ENCODE results near the gene CLTC. TPM values are rescaled to one million over a fixed set of nuclear protein-coding genes. Genes with fewer than 3 reads are reported as not detected.
A peak's percentile ranks its signal among the peaks of the same experiment; 100 is the strongest.

CLTC gene
- total RNA-seq, 4 donors from 2014 or later: 174 to 224 (median 198) TPM

DNA sequence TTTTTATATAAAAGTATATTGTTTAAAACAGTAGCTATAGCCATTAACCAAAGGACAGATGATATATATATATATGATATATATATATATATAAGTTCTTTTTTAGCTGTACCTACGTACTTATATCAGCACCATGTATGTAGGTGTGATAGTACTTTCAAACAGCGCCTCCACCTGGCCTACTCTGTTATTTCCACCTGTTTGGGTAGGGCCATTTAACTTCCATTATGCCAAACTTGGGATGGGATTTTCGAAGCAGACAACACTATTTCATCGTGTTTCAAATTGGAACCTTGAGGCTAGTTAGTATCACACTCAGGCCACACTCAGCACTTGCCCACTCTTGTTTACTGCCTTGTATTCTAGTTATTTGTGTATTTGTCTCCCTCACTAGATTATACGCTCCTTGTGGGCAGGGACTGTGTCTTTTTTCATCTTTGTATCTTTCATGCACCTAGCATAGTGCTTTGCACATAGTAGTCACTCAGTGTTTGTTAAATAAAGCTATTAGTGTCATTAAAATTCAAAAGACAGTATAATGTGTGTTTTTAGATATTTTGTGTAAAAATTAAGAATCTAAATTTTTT, 11.8 kb upstream of the CLTC start:
- peaks cover 0 to 36% (median 0%) of the 10 kb centered on the region in 3 donors for H3K36me3 ChIP-seq
- peak in 1 of 3 donors; percentile 57 for DNase-seq
- no peak overlapping the region for H3K27ac ChIP-seq
- no peak overlapping the region for H3K4me3 ChIP-seq
- no peaks in the 10 kb centered on the region for H3K27me3 ChIP-seq
- no peak for TF ChIP-seq POLR2A (IDR thresholded peaks at IDR 0.05)
- TF ChIP-seq, protein P1, sequence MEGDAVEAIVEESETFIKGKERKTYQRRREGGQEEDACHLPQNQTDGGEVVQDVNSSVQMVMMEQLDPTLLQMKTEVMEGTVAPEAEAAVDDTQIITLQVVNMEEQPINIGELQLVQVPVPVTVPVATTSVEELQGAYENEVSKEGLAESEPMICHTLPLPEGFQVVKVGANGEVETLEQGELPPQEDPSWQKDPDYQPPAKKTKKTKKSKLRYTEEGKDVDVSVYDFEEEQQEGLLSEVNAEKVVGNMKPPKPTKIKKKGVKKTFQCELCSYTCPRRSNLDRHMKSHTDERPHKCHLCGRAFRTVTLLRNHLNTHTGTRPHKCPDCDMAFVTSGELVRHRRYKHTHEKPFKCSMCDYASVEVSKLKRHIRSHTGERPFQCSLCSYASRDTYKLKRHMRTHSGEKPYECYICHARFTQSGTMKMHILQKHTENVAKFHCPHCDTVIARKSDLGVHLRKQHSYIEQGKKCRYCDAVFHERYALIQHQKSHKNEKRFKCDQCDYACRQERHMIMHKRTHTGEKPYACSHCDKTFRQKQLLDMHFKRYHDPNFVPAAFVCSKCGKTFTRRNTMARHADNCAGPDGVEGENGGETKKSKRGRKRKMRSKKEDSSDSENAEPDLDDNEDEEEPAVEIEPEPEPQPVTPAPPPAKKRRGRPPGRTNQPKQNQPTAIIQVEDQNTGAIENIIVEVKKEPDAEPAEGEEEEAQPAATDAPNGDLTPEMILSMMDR (IDR thresholded peaks at IDR 0.05): peak in 4 of 6 experiments; percentile 6 to 33 (median 24)
- no peaks in the 10 kb centered on the region for H3K9me3 ChIP-seq
- no peaks in the 10 kb centered on the region for H3K4me1 ChIP-seq

GRCh38 chr17:59611503-59611902, 8.2 kb upstream of the CLTC start:
- Histone ChIP-seq H3K27me3 (no peaks in the 10 kb centered on the region), H3K4me1 (no peaks in the 10 kb centered on the region), H3K36me3 (peaks cover 0 to 16% (median 0%) of the 10 kb centered on the region in 3 donors), H3K9me3 (no peaks in the 10 kb centered on the region), H3K27ac (no peak overlapping the region), H3K4me3 (no peak overlapping the region)
- DNase-seq: no peak
- TF ChIP-seq, protein P1 (IDR thresholded peaks at IDR 0.05): no peak
- TF ChIP-seq POLR2A (IDR thresholded peaks at IDR 0.05): no peak

DNA sequence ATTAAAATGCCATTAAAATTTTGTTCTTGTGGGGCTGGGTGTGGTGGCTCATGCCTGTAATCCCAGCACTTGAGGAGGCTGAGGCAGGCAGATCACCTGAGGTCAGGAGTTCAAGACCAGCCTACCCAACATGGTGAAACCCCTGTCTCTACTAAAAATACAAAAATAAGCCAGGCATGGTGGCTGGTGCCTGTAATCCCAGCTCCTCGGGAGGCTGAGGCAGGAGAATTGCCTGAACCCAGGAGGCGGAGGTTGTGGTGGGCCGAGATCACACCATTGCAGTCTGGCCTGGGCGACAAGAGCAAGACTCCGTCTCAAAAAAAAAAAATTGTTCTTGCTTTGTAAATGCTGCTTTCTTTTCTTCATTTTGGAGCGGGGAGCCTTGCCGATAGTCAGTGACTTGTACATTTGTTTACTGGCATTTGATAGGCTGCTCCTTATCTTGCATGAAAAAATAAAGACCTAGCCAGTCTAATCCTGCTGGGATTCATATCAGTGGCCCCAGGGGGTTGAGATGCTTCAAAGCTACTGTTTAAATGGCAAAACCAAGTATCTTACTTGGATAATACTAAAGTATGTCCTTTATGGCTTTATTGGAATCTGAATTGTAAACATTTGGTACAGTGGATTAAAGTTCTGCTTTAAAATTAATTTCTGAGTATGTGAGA, 3.3 kb upstream of the CLTC start:
- Histone ChIP-seq H3K9me3 (no peaks in the 10 kb centered on the region), H3K4me1 (peaks cover 0 to 13% (median 1%) of the 10 kb centered on the region in 4 donors), H3K27me3 (no peaks in the 10 kb centered on the region), H3K4me3 (no peak overlapping the region), H3K27ac (no peak overlapping the region), H3K36me3 (no peaks in the 10 kb centered on the region)
- TF ChIP-seq, protein P1 (IDR thresholded peaks at IDR 0.05): no peak
- TF ChIP-seq POLR2A (IDR thresholded peaks at IDR 0.05): no peak
- no peak for DNase-seq

- no peaks in the 10 kb centered on the region for H3K9me3 ChIP-seq
- peak overlapping the region in 2 of 4 donors; percentile 23 to 96 for H3K27ac ChIP-seq
- no peak for DNase-seq
- H3K27me3 ChIP-seq: no peaks in the 10 kb centered on the region
- TF ChIP-seq POLR2A (IDR thresholded peaks at IDR 0.05): no peak
- TF ChIP-seq, protein P1 (IDR thresholded peaks at IDR 0.05): no peak
- peaks cover 0 to 22% (median 6%) of the 10 kb centered on the region in 4 donors for H3K4me1 ChIP-seq
- H3K4me3 ChIP-seq: no peak overlapping the region
- no peaks in the 10 kb centered on the region for H3K36me3 ChIP-seq
These were observed 2.5 kb upstream of the CLTC start for GRCh38 chr17:59617156-59617732.

DNA sequence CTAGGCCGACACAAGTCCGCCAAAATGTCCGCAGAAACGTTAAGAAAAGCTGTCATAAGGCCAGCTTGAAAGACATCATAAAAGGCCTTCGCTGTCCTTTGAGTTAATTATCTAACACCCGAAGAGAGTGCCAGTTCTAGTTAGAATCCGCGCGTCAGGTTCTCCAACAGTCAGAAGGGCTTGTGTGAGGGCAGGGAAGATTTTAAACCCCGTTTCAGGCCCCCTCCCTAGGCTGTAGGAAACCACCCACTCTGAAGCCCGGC, 729 bp upstream of the CLTC start:
- no peaks in the 10 kb centered on the region for H3K27me3 ChIP-seq
- H3K4me3 ChIP-seq: peak overlapping the region; percentile 82 to 96 (median 90)
- H3K4me1 ChIP-seq: peaks cover 0 to 39% (median 12%) of the 10 kb centered on the region in 4 donors
- peak overlapping the region; percentile 88 to 99 (median 95) for H3K27ac ChIP-seq
- TF ChIP-seq, protein P1 (IDR thresholded peaks at IDR 0.05): no peak
- TF ChIP-seq POLR2A (IDR thresholded peaks at IDR 0.05): peak in 1 of 2 donors; percentile 89
- H3K36me3 ChIP-seq: no peaks in the 10 kb centered on the region
- H3K9me3 ChIP-seq: no peaks in the 10 kb centered on the region
- no peak for DNase-seq
